ENCODE data around the gene SLC13A1. TPM values are rescaled to one million over a fixed set of nuclear protein-coding genes. Genes with fewer than 3 reads are reported as not detected.

SLC13A1 gene
- total RNA-seq, 1 experiment from 2014 or later: 0.04 TPM

- POLR2A ChIA-PET: no interaction called here
These were observed 84.4 kb downstream of the SLC13A1 start for GRCh38 chr7:123115331-123115730.

More at GRCh38 chr7:123115331-123115730, 84.4 kb downstream of the SLC13A1 start:
- TF ChIP-seq RELA (CRISPR knock-in tag; IDR thresholded peaks at IDR 0.05; ENCODE audit: borderline replicate concordance) (no peak), HMGA2 (CRISPR knock-in tag; IDR thresholded peaks at IDR 0.05) (no peak), ATF2 (CRISPR knock-in tag; IDR thresholded peaks at IDR 0.05; ENCODE audit: borderline replicate concordance, low read depth) (no peak), MYBL2 (CRISPR knock-in tag; IDR thresholded peaks at IDR 0.05) (no peak), ZNF317 (CRISPR knock-in tag; IDR thresholded peaks at IDR 0.05; ENCODE audit: borderline replicate concordance, low read depth) (no peak), E2F5 (CRISPR knock-in tag; IDR thresholded peaks at IDR 0.05) (no peak), ZNF263 (CRISPR knock-in tag; IDR thresholded peaks at IDR 0.05; ENCODE audit: low read depth) (no peak), GRHL2 (CRISPR knock-in tag; IDR thresholded peaks at IDR 0.05; ENCODE audit: insufficient replicate concordance, severe bottlenecking) (no peak), E2F4 (CRISPR knock-in tag; IDR thresholded peaks at IDR 0.05; ENCODE audit: borderline replicate concordance, low read depth) (no peak), ZNF396 (CRISPR knock-in tag; IDR thresholded peaks at IDR 0.05; ENCODE audit: borderline replicate concordance) (no peak), TEAD1 (CRISPR knock-in tag; IDR thresholded peaks at IDR 0.05) (no peak), ARID4B (CRISPR knock-in tag; IDR thresholded peaks at IDR 0.05; ENCODE audit: borderline replicate concordance) (no peak), EMX1 (CRISPR knock-in tag; IDR thresholded peaks at IDR 0.05) (no peak), E2F1 (CRISPR knock-in tag; IDR thresholded peaks at IDR 0.05) (no peak), USF1 (CRISPR knock-in tag; IDR thresholded peaks at IDR 0.05) (no peak), IRF2 (CRISPR knock-in tag; IDR thresholded peaks at IDR 0.05; ENCODE audit: borderline replicate concordance, low read depth) (no peak), ERG (CRISPR knock-in tag; IDR thresholded peaks at IDR 0.05) (no peak), RORB (CRISPR knock-in tag; IDR thresholded peaks at IDR 0.05) (no peak), ZNF423 (CRISPR knock-in tag; IDR thresholded peaks at IDR 0.05) (no peak), ZNF121 (CRISPR knock-in tag; IDR thresholded peaks at IDR 0.05) (no peak)
- CTCF ChIA-PET: no interaction called here
- H3K27ac Mint-ChIP-seq: peak overlapping the region; percentile 50; the same call in 1 of the 2 replicates
- no peaks in the 10 kb centered on the region for H3K36me3 Mint-ChIP-seq
- DNase-seq (ENCODE audit: low spot score): no peak
- no peaks in the 10 kb centered on the region for H3K9me3 Mint-ChIP-seq
- no peak overlapping the region for H3K4me3 Mint-ChIP-seq
- H3K27me3 Mint-ChIP-seq (ENCODE audit: low read depth): no peaks in the 10 kb centered on the region
- H3K4me1 Mint-ChIP-seq: peaks cover 24% of the 10 kb centered on the region
- no peak for ATAC-seq
